Endothelial cell of umbilical vein (primary cell): Measurements from ENCODE around the gene ZNF326. TPM values are rescaled to one million over a fixed set of nuclear protein-coding genes. Genes with fewer than 3 reads are reported as not detected.

ENCODE experiments used
- BruUV-seq: library from RNA; stranded (reverse); fragments of 400-500 nt; replicated peaks from 2 replicates; lab custom pipeline; 2021; lab: Mats Ljungman, UMichigan
- CTCF ChIA-PET: fragments of 300-600, 350-600 bp; sonication (Branson Sonifier 250); formaldehyde crosslinking; loops from one replicate; lab custom pipeline; 2021; ENCODE audit warnings: antibody characterized with exemption, inconsistent platforms; lab: Charles Lee
- POLR2A ChIA-PET: fragments of 300-600, 350-600 bp; sonication (Branson Sonifier 250); formaldehyde crosslinking; loops from one replicate; lab custom pipeline; 2021; ENCODE audit warnings: antibody characterized with exemption, inconsistent platforms; lab: Charles Lee
- DNase-seq: peaks from one replicate; pipeline ENCODE4 v3.0.0-alpha.2; 2011; ENCODE audit warnings: low read depth, low spot score
- FAIRE-seq: peaks from 2 replicates; lab custom pipeline; 2011; peaks lifted over from hg19 to GRCh38; lab: Jason Lieb, UNC
- H2AFZ ChIP-seq: 2 replicates; pipeline ENCODE4 v1.6.0; 2012; ENCODE audit warnings: low read depth, low read length, control low read depth, inconsistent platforms
- H3K27ac ChIP-seq: 2 replicates; pipeline ENCODE4 v1.5.1; 2011; ENCODE audit warnings: low read depth, mild to moderate bottlenecking, control low read depth, low read length, moderate library complexity; ENCODE audit not compliant: insufficient read depth
- H3K27me3 ChIP-seq, 2 experiments: 2 replicates each; pipeline versions ENCODE4 v1.6.0 to v1.6.1; 2011; ENCODE audit warnings: low read length in 2 of 2, mixed read lengths in 1 of 2; ENCODE audit not compliant: control insufficient read depth in 2 of 2, insufficient read depth in 2 of 2
- H3K36me3 ChIP-seq, 2 experiments: 2 replicates in 1 of 2; 3 replicates in 1 of 2; pipeline ENCODE4 v1.5.1; 2011; ENCODE audit warnings: low read length in 2 of 2, mild to moderate bottlenecking in 1 of 2, moderate library complexity in 1 of 2; ENCODE audit not compliant: control insufficient read depth in 2 of 2, insufficient read depth in 2 of 2; ENCODE audit errors: extremely low read depth in 1 of 2
- H3K4me1 ChIP-seq: 3 replicates; pipeline ENCODE4 v1.5.1; 2011; ENCODE audit warnings: mild to moderate bottlenecking, low read length; ENCODE audit not compliant: control insufficient read depth, insufficient read depth; ENCODE audit errors: extremely low read depth
- H3K4me2 ChIP-seq: 2 replicates; pipeline ENCODE4 v1.6.1; 2011; ENCODE audit warnings: low read length, control low read depth, mixed read lengths; ENCODE audit not compliant: insufficient read depth
- H3K4me3 ChIP-seq, 3 experiments: fragments of 200-600 bp in 1 of 3; sonication (generic), shearing (Covaris generic) in 1 of 3; replicated peaks in 1 of 3; 2 replicates each; pipeline ENCODE4 v1.5.1; 2011 to 2016; ENCODE audit warnings: control low read depth in 3 of 3, low read length in 3 of 3, mild to moderate bottlenecking in 2 of 3, inconsistent platforms in 1 of 3, low read depth in 1 of 3, moderate library complexity in 1 of 3; ENCODE audit not compliant: insufficient read depth in 1 of 3
- H3K79me2 ChIP-seq: 2 replicates; pipeline ENCODE4 v1.6.0; 2012; ENCODE audit warnings: low read length, inconsistent platforms; ENCODE audit not compliant: control insufficient read depth, insufficient read depth
- H3K9ac ChIP-seq: replicated peaks from 2 replicates; pipeline ENCODE3; 2011; ENCODE audit warnings: low read length, control low read depth; ENCODE audit not compliant: insufficient read depth; ENCODE audit errors: extremely low read depth
- H3K9me1 ChIP-seq: replicated peaks from 3 replicates; pipeline ENCODE4 v1.6.0; 2011; ENCODE audit warnings: mild to moderate bottlenecking, low read length; ENCODE audit not compliant: control insufficient read depth, insufficient read depth; ENCODE audit errors: extremely low read depth
- H3K9me3 ChIP-seq: replicated peaks from 2 replicates; pipeline ENCODE4 v1.5.1; 2012; ENCODE audit warnings: low read length, inconsistent platforms; ENCODE audit not compliant: control insufficient read depth, insufficient read depth
- H4K20me1 ChIP-seq: replicated peaks from 2 replicates; pipeline ENCODE3; 2011; ENCODE audit warnings: mild to moderate bottlenecking, low read length; ENCODE audit not compliant: control insufficient read depth, insufficient read depth; ENCODE audit errors: extremely low read depth
- EZH2 ChIP-seq: IDR thresholded peaks from 2 replicates; pipeline ENCODE4 v1.6.1; 2012; ENCODE audit warnings: borderline replicate concordance, low read depth, mild to moderate bottlenecking, moderate library complexity, low read length, inconsistent platforms; ENCODE audit not compliant: severe bottlenecking
- FOS ChIP-seq: IDR thresholded peaks from 2 replicates; pipeline ENCODE4 v1.6.1; 2011; ENCODE audit warnings: mild to moderate bottlenecking, low read length, moderate library complexity, borderline replicate concordance; ENCODE audit not compliant: insufficient read depth
- GATA2 ChIP-seq: IDR thresholded peaks from 2 replicates; pipeline ENCODE4 v1.7.0; 2011; ENCODE audit warnings: low read depth, mild to moderate bottlenecking, moderate library complexity, mixed read lengths, low read length; ENCODE audit not compliant: insufficient read length, insufficient read depth
- JUN ChIP-seq: IDR thresholded peaks from 2 replicates; pipeline ENCODE4 v1.6.1; 2011; ENCODE audit warnings: borderline replicate concordance, low read depth; ENCODE audit not compliant: insufficient read length, insufficient read depth
- MYC ChIP-seq: IDR thresholded peaks from one replicate; pipeline ENCODE4 v1.6.1; 2011; ENCODE audit warnings: mild to moderate bottlenecking, low read depth, low read length
- POLR2A ChIP-seq: IDR thresholded peaks from 2 replicates; pipeline ENCODE4 v1.6.1; 2012; ENCODE audit warnings: low read depth, mild to moderate bottlenecking, control low read depth, low read length
- POLR2AphosphoS5 ChIP-seq: IDR thresholded peaks from 2 replicates; pipeline ENCODE4 v1.6.1; 2012; ENCODE audit warnings: low read depth, mild to moderate bottlenecking, control low read depth, low read length, moderate library complexity; ENCODE audit not compliant: insufficient read depth
- dilution Hi-C: fragments of 300-500 bp; cut with MboI; formaldehyde crosslinking; loops from one replicate; pipeline ENCODE4 v1.15.0; 2019; ENCODE audit warnings: low sequenced_read_pairs; ENCODE audit not compliant: extremely low pct_ligation_motif_present
- intact Hi-C: fragments of 100-400 bp; cut with micrococcal nuclease; formaldehyde crosslinking; loops from one replicate; pipeline ENCODE4 v1.10.0; 2022
- polyA plus RNA-seq, 4 experiments: library from polyadenylated mRNA; depleted of rRNA in 3 of 4; stranded (reverse) in 3 of 4; unstranded in 1 of 4; fragments of >200 nt; gene quantifications; 2 replicates each; pipeline versions ENCODE4 v1.2.1 to v1.2.3, GENCODE V29; 2011 to 2012; ENCODE audit warnings: missing spikeins in 1 of 4
- total RNA-seq: library from RNA; stranded (reverse); gene quantifications from 2 replicates; pipeline ENCODE4 v1.2.3, GENCODE V29; 2021
- TF ChIP-seq, protein P1 (sequence below), 2 donors: IDR thresholded peaks; 1 replicate in 1 of 2; 2 replicates in 1 of 2; pipeline ENCODE4 v1.5.1; 2011; ENCODE audit warnings: low read length in 2 of 2, mild to moderate bottlenecking in 2 of 2, moderate library complexity in 2 of 2, control low read depth in 1 of 2, inconsistent platforms in 1 of 2, low read depth in 1 of 2; ENCODE audit not compliant: insufficient read depth in 1 of 2; ENCODE audit errors: extremely low read depth in 1 of 2
- TF ChIP-seq, protein P2 (sequence below): IDR thresholded peaks from 2 replicates; pipeline ENCODE4 v1.6.1; 2011; ENCODE audit not compliant: insufficient read depth, insufficient read length

ZNF326 gene
- total and polyA plus RNA-seq, 2 donors (not counting 3 experiments of a cell fraction or from before 2014, with no cell fraction given), result 13.1 to 29.9 TPM

DNA sequence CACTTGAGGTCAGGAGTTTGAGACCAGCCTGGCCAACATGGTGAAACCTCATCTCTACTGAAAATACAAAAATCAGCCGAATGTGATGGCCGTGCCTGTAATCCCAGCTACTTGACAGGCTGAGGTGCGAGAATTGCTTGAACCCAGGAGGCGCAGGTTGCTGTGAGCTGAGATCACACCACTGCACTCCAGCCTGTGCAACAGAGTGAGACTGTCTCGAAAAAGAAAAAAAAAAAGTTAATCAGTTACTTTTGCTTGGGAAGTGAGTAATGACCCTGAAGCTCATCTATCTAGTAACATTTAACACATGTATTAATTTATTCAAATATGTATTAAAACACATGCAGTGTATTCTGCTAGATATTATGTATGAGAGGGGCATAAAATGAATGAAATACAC, 49.4 kb downstream of the ZNF326 start:
- Histone ChIP-seq H3K9me1 (no peaks in the 10 kb centered on the region), H3K4me3 (no peak overlapping the region), H4K20me1 (no peaks in the 10 kb centered on the region), H3K79me2 (no peaks in the 10 kb centered on the region), H3K9ac (no peak overlapping the region), H3K27ac (no peak overlapping the region), H3K4me2 (no peak overlapping the region), H3K36me3 (no peaks in the 10 kb centered on the region), H3K9me3 (no peaks in the 10 kb centered on the region), H2AFZ (no peak overlapping the region), H3K4me1 (no peaks in the 10 kb centered on the region), H3K27me3 (peaks cover 6 to 23% of the 10 kb centered on the region in 2 experiments)
- FAIRE-seq (no peak), DNase-seq (no peak)
- intact Hi-C loops, result loop anchor here (10.0 kb wide), 1 partner anchor 1240 kb away; no protein-coding TSS in a partner anchor
- no TSS peak for BruUV-seq
- ChIA-PET POLR2A (no interaction called here), CTCF (interaction anchor here (0.7 to 3.0 kb wide), 5 partner anchors 10 to 1121 kb away, joined by 3 to 46 read pairs (median 3); no protein-coding TSS in a partner anchor)
- dilution Hi-C loops, result no loop called here
- TF ChIP-seq JUN (no peak), POLR2A (no peak), MYC (no peak), EZH2 (no peak), FOS (no peak), POLR2AphosphoS5 (no peak), GATA2 (no peak)
- TF ChIP-seq, protein P1, sequence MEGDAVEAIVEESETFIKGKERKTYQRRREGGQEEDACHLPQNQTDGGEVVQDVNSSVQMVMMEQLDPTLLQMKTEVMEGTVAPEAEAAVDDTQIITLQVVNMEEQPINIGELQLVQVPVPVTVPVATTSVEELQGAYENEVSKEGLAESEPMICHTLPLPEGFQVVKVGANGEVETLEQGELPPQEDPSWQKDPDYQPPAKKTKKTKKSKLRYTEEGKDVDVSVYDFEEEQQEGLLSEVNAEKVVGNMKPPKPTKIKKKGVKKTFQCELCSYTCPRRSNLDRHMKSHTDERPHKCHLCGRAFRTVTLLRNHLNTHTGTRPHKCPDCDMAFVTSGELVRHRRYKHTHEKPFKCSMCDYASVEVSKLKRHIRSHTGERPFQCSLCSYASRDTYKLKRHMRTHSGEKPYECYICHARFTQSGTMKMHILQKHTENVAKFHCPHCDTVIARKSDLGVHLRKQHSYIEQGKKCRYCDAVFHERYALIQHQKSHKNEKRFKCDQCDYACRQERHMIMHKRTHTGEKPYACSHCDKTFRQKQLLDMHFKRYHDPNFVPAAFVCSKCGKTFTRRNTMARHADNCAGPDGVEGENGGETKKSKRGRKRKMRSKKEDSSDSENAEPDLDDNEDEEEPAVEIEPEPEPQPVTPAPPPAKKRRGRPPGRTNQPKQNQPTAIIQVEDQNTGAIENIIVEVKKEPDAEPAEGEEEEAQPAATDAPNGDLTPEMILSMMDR (IDR thresholded peaks at IDR 0.05; ENCODE audit: extremely low read depth in 1 of 2, insufficient read depth in 1 of 2, low read depth in 1 of 2, low read length in 2 of 2), result no peak
- TF ChIP-seq, protein P2, sequence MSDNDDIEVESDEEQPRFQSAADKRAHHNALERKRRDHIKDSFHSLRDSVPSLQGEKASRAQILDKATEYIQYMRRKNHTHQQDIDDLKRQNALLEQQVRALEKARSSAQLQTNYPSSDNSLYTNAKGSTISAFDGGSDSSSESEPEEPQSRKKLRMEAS, result no peak
